SK-N-SH (cell line): Measurements from ENCODE around the gene UNC5CL. TPM values are rescaled to one million over a fixed set of nuclear protein-coding genes. Genes with fewer than 3 reads are reported as not detected.

Experiments
- CTCF ChIA-PET: fragments of 300-600, 350-600 bp; formaldehyde crosslinking; extraction: SDS; loops from one replicate; lab custom pipeline; 2021; lab: Yijun Ruan, JAX
- POLR2A ChIA-PET: fragments of 350-600 bp; sonication (Branson Sonifier 250); formaldehyde crosslinking; extraction: SDS; loops from one replicate; lab custom pipeline; 2020; ENCODE audit warnings: antibody characterized with exemption, inconsistent platforms; lab: Yijun Ruan, JAX
- DNase-seq: peaks from one replicate; pipeline ENCODE4 v3.0.0; 2012
- H2AFZ ChIP-seq: fragments of 200-600 bp; sonication (generic); 2 replicates; pipeline ENCODE4 v1.8.1; 2016; ENCODE audit warnings: antibody characterized with exemption, mild to moderate bottlenecking, low read depth
- H3F3A ChIP-seq: fragments of 200-600 bp; sonication (generic); replicated peaks from 2 replicates; pipeline ENCODE3; 2016; ENCODE audit warnings: antibody characterized with exemption, mild to moderate bottlenecking; ENCODE audit not compliant: insufficient read depth
- H3K27ac ChIP-seq, 2 experiments: fragments of 200-500 bp in 1 of 2; fragments of 200-600 bp in 1 of 2; sonication (Bioruptor generic) in 1 of 2; sonication (generic), shearing (Covaris generic) in 1 of 2; 2 replicates each; pipeline versions ENCODE4 v1.5.1 to v1.6.1; 2014 to 2016; ENCODE audit warnings: low read depth in 2 of 2, inconsistent platforms in 1 of 2, low read length in 1 of 2, mild to moderate bottlenecking in 1 of 2, mixed read lengths in 1 of 2
- H3K27me3 ChIP-seq: fragments of 200-600 bp; sonication (generic), shearing (Covaris generic); 2 replicates; pipeline ENCODE4 v1.6.1; 2016; ENCODE audit warnings: mixed run types; ENCODE audit not compliant: insufficient read depth
- H3K36me3 ChIP-seq, 2 experiments: fragments of 200-500 bp in 1 of 2; fragments of 200-600 bp in 1 of 2; sonication (Bioruptor generic) in 1 of 2; sonication (generic) in 1 of 2; replicated peaks in 1 of 2; 2 replicates each; pipeline versions ENCODE3 to v1.5.1; 2014 to 2016; ENCODE audit warnings: low read length in 1 of 2, mild to moderate bottlenecking in 1 of 2; ENCODE audit not compliant: insufficient read depth in 2 of 2, control insufficient read depth in 1 of 2
- H3K4me1 ChIP-seq, 2 experiments: fragments of 200-500 bp in 1 of 2; fragments of 200-600 bp in 1 of 2; sonication (Bioruptor generic) in 1 of 2; sonication (generic), shearing (Covaris generic) in 1 of 2; 2 replicates each; pipeline versions ENCODE4 v1.5.1 to v1.6.1; 2014 to 2016; ENCODE audit warnings: low read depth in 1 of 2, low read length in 1 of 2, mixed run types in 1 of 2; ENCODE audit not compliant: insufficient read depth in 2 of 2, control insufficient read depth in 1 of 2
- H3K4me2 ChIP-seq: fragments of 200-600 bp; sonication (generic), shearing (Covaris generic); 2 replicates; pipeline ENCODE4 v1.6.1; 2017; ENCODE audit warnings: mixed run types
- H3K4me3 ChIP-seq, 2 experiments: fragments of 200-500 bp in 1 of 2; fragments of 200-600 bp in 1 of 2; sonication (Bioruptor generic) in 1 of 2; sonication (generic), shearing (Covaris generic) in 1 of 2; 2 replicates each; pipeline versions ENCODE4 v1.5.1 to v1.8.1; 2014 to 2016; ENCODE audit warnings: low read depth in 2 of 2, inconsistent platforms in 1 of 2, low read length in 1 of 2, mild to moderate bottlenecking in 1 of 2, mixed read lengths in 1 of 2, moderate library complexity in 1 of 2
- H3K79me2 ChIP-seq: fragments of 200-600 bp; sonication (generic); 2 replicates; pipeline ENCODE4 v1.8.1; 2017; ENCODE audit warnings: mild to moderate bottlenecking; ENCODE audit not compliant: insufficient read depth
- H3K9ac ChIP-seq: fragments of 200-600 bp; sonication (generic); 2 replicates; pipeline ENCODE4 v1.6.1; 2017; ENCODE audit warnings: mixed run types
- H3K9me2 ChIP-seq: fragments of 200-600 bp; sonication (generic); 2 replicates; pipeline ENCODE4 v1.6.1; 2017; ENCODE audit warnings: mixed run types
- H3K9me3 ChIP-seq: fragments of 200-600 bp; sonication (generic); 2 replicates; pipeline ENCODE4 v1.6.1; 2017; ENCODE audit warnings: mixed run types, mild to moderate bottlenecking, moderate library complexity
- H4K20me1 ChIP-seq: fragments of 200-600 bp; sonication (generic); 2 replicates; pipeline ENCODE4 v1.6.1; 2017; ENCODE audit warnings: mild to moderate bottlenecking, mixed run types; ENCODE audit not compliant: insufficient read depth
- CHD2 ChIP-seq: fragments of 150-350 bp; IDR thresholded peaks from 2 replicates; pipeline ENCODE4 v1.6.1; 2018; ENCODE audit warnings: low read length; ENCODE audit not compliant: partially characterized antibody
- EZH2phosphoT487 ChIP-seq: fragments of 200-600 bp; sonication (generic); IDR thresholded peaks from 2 replicates; pipeline ENCODE4 v1.6.1; 2017; ENCODE audit warnings: low read depth, mixed run types, mild to moderate bottlenecking, antibody characterized with exemption, moderate library complexity, borderline replicate concordance
- FOSL2 ChIP-seq: IDR thresholded peaks from 2 replicates; pipeline ENCODE4 v1.4.0; 2012; ENCODE audit warnings: low read depth, mild to moderate bottlenecking, moderate library complexity, borderline replicate concordance
- FOXJ3 ChIP-seq: sonication (generic); formaldehyde crosslinking; IDR thresholded peaks from 2 replicates; pipeline ENCODE4 v1.5.1; 2020; ENCODE audit warnings: mild to moderate bottlenecking, missing genetic modification reagents
- GATA2 ChIP-seq: sonication (generic); formaldehyde crosslinking; IDR thresholded peaks from 2 replicates; pipeline ENCODE4 v1.5.0; 2020; ENCODE audit warnings: mild to moderate bottlenecking, missing genetic modification reagents
- MXI1 ChIP-seq: IDR thresholded peaks from 2 replicates; pipeline ENCODE4 v1.6.1; 2012; ENCODE audit warnings: mild to moderate bottlenecking, low read depth, low read length, improper control_type of control experiment
- NFIC ChIP-seq: IDR thresholded peaks from 2 replicates; pipeline ENCODE4 v1.4.0; 2012; ENCODE audit warnings: borderline replicate concordance
- NRF1 ChIP-seq: IDR thresholded peaks from 2 replicates; pipeline ENCODE4 v1.6.1; 2012; ENCODE audit warnings: low read depth, mild to moderate bottlenecking, low read length
- POLR2AphosphoS5 ChIP-seq: IDR thresholded peaks from 2 replicates; pipeline ENCODE4 v1.6.1; 2012; ENCODE audit warnings: low read depth, low read length
- RAD21 ChIP-seq: IDR thresholded peaks from 2 replicates; pipeline ENCODE4 v1.6.1; 2012; ENCODE audit warnings: mild to moderate bottlenecking, low read length
- RXRA ChIP-seq: IDR thresholded peaks from 2 replicates; pipeline ENCODE4 v1.4.0; 2012; ENCODE audit warnings: low read depth, mild to moderate bottlenecking, borderline replicate concordance
- SMC3 ChIP-seq: IDR thresholded peaks from 2 replicates; pipeline ENCODE4 v1.6.1; 2012; ENCODE audit warnings: low read depth, low read length, improper control_type of control experiment
- TCF12 ChIP-seq: IDR thresholded peaks from 2 replicates; pipeline ENCODE4 v1.4.0; 2012
- TEAD4 ChIP-seq: IDR thresholded peaks from 2 replicates; pipeline ENCODE4 v1.4.0; 2012; ENCODE audit warnings: mild to moderate bottlenecking, borderline replicate concordance; ENCODE audit not compliant: insufficient read depth
- YY1 ChIP-seq: IDR thresholded peaks from 2 replicates; pipeline ENCODE4 v1.4.0; 2012; ENCODE audit warnings: low read depth, mild to moderate bottlenecking
- WGBS: methylation state at CpG from one replicate; pipeline ENCODE4 v1.1.6; 2017; ENCODE audit warnings: low lambda C conversion rate; 5-methylcytosine and 5-hydroxymethylcytosine counted together
- polyA plus RNA-seq, 3 experiments: library from polyadenylated mRNA; depleted of rRNA; stranded (reverse); fragments of >200 nt; gene quantifications; 2 replicates each; pipeline ENCODE4 v1.2.3, GENCODE V29; 2012
- TF ChIP-seq, protein P1 (sequence below): fragments of 200-600 bp; sonication (generic); IDR thresholded peaks from 2 replicates; pipeline ENCODE4 v1.6.1; 2017; ENCODE audit warnings: antibody characterized with exemption, mild to moderate bottlenecking, moderate library complexity
- TF ChIP-seq, protein P2 (sequence below): IDR thresholded peaks from 2 replicates; pipeline ENCODE4 v1.6.1; 2012; ENCODE audit warnings: mild to moderate bottlenecking, low read depth, low read length, moderate library complexity
- TF ChIP-seq, protein P3 (sequence below): fragments of 150-350 bp; IDR thresholded peaks from 2 replicates; pipeline ENCODE4 v1.6.1; 2017; ENCODE audit warnings: antibody characterized with exemption, low read length, low read depth, borderline replicate concordance
- TF ChIP-seq, protein P4 (sequence below): fragments of 150-350 bp; IDR thresholded peaks from 2 replicates; pipeline ENCODE4 v1.6.1; 2016; ENCODE audit warnings: mild to moderate bottlenecking, low read depth, low read length
- TF ChIP-seq, protein P5 (sequence below): IDR thresholded peaks from 2 replicates; pipeline ENCODE4 v1.4.0; 2012; ENCODE audit warnings: low read depth, borderline replicate concordance

The UNC5CL gene
- polyA plus RNA-seq, 1 of the 3 experiments (the other 2 are of a cell fraction), result 0.10 TPM

DNA sequence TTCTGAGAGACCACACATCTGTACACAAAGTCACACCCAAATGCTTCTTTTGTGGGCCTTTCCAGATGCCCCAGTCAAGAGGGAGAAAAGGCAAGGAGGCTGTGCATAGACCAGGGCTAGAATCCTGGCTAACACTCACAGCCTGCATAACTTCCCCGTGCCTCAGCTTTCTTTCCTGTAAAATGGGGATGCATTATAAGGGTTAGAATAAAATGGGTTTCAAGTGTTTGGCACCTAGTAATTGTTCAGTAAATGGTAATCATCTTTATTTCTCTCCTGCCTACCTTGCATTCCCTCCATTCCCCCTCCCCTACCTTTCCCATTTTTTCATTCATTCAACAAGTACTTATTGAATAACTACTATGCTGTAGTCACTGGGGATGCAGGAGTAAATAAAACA, 29.4 kb downstream of the UNC5CL start:
- Histone ChIP-seq H3K27ac (no peak overlapping the region), H3K9me2 (no peaks in the 10 kb centered on the region), H3K4me1 (no peaks in the 10 kb centered on the region), H3K9ac (no peak overlapping the region), H3K9me3 (no peaks in the 10 kb centered on the region), H3K79me2 (no peaks in the 10 kb centered on the region), H4K20me1 (no peaks in the 10 kb centered on the region), H3K27me3 (no peaks in the 10 kb centered on the region; the same call in 1 of the 2 replicates), H3K36me3 (no peaks in the 10 kb centered on the region), H3K4me2 (no peak overlapping the region), H3F3A (no peaks in the 10 kb centered on the region), H3K4me3 (no peak overlapping the region), H2AFZ (no peak overlapping the region)
- WGBS, result 100% methylated on average over 1 of the region's 1 CpG
- DNase-seq, result no peak
- POLR2A ChIA-PET, result no interaction called here
- CTCF ChIA-PET, result interaction anchor here (2.3 kb wide), 1 partner anchor 18 kb away, joined by 15 read pairs; no protein-coding TSS in a partner anchor
- TF ChIP-seq, protein P1, sequence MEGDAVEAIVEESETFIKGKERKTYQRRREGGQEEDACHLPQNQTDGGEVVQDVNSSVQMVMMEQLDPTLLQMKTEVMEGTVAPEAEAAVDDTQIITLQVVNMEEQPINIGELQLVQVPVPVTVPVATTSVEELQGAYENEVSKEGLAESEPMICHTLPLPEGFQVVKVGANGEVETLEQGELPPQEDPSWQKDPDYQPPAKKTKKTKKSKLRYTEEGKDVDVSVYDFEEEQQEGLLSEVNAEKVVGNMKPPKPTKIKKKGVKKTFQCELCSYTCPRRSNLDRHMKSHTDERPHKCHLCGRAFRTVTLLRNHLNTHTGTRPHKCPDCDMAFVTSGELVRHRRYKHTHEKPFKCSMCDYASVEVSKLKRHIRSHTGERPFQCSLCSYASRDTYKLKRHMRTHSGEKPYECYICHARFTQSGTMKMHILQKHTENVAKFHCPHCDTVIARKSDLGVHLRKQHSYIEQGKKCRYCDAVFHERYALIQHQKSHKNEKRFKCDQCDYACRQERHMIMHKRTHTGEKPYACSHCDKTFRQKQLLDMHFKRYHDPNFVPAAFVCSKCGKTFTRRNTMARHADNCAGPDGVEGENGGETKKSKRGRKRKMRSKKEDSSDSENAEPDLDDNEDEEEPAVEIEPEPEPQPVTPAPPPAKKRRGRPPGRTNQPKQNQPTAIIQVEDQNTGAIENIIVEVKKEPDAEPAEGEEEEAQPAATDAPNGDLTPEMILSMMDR, result no peak
- TF ChIP-seq NRF1, result no peak
- no peak for TF ChIP-seq FOSL2
- TF ChIP-seq, protein P2, sequence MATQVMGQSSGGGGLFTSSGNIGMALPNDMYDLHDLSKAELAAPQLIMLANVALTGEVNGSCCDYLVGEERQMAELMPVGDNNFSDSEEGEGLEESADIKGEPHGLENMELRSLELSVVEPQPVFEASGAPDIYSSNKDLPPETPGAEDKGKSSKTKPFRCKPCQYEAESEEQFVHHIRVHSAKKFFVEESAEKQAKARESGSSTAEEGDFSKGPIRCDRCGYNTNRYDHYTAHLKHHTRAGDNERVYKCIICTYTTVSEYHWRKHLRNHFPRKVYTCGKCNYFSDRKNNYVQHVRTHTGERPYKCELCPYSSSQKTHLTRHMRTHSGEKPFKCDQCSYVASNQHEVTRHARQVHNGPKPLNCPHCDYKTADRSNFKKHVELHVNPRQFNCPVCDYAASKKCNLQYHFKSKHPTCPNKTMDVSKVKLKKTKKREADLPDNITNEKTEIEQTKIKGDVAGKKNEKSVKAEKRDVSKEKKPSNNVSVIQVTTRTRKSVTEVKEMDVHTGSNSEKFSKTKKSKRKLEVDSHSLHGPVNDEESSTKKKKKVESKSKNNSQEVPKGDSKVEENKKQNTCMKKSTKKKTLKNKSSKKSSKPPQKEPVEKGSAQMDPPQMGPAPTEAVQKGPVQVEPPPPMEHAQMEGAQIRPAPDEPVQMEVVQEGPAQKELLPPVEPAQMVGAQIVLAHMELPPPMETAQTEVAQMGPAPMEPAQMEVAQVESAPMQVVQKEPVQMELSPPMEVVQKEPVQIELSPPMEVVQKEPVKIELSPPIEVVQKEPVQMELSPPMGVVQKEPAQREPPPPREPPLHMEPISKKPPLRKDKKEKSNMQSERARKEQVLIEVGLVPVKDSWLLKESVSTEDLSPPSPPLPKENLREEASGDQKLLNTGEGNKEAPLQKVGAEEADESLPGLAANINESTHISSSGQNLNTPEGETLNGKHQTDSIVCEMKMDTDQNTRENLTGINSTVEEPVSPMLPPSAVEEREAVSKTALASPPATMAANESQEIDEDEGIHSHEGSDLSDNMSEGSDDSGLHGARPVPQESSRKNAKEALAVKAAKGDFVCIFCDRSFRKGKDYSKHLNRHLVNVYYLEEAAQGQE, result no peak
- no peak for TF ChIP-seq RXRA
- TF ChIP-seq CHD2, result no peak
- TF ChIP-seq SMC3, result no peak
- TF ChIP-seq RAD21, result no peak
- no peak for TF ChIP-seq TCF12
- TF ChIP-seq FOXJ3 (CRISPR knock-in tag), result no peak
- TF ChIP-seq, protein P3, sequence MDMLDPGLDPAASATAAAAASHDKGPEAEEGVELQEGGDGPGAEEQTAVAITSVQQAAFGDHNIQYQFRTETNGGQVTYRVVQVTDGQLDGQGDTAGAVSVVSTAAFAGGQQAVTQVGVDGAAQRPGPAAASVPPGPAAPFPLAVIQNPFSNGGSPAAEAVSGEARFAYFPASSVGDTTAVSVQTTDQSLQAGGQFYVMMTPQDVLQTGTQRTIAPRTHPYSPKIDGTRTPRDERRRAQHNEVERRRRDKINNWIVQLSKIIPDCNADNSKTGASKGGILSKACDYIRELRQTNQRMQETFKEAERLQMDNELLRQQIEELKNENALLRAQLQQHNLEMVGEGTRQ, result no peak
- TF ChIP-seq YY1, result no peak
- no peak for TF ChIP-seq NFIC
- TF ChIP-seq, protein P4, sequence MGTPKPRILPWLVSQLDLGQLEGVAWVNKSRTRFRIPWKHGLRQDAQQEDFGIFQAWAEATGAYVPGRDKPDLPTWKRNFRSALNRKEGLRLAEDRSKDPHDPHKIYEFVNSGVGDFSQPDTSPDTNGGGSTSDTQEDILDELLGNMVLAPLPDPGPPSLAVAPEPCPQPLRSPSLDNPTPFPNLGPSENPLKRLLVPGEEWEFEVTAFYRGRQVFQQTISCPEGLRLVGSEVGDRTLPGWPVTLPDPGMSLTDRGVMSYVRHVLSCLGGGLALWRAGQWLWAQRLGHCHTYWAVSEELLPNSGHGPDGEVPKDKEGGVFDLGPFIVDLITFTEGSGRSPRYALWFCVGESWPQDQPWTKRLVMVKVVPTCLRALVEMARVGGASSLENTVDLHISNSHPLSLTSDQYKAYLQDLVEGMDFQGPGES, result no peak
- TF ChIP-seq GATA2 (CRISPR knock-in tag), result no peak
- TF ChIP-seq EZH2phosphoT487, result no peak
- TF ChIP-seq, protein P5, sequence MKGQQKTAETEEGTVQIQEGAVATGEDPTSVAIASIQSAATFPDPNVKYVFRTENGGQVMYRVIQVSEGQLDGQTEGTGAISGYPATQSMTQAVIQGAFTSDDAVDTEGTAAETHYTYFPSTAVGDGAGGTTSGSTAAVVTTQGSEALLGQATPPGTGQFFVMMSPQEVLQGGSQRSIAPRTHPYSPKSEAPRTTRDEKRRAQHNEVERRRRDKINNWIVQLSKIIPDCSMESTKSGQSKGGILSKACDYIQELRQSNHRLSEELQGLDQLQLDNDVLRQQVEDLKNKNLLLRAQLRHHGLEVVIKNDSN, result no peak
- TF ChIP-seq POLR2AphosphoS5, result no peak
- TF ChIP-seq TEAD4, result no peak
- no peak for TF ChIP-seq MXI1
